ENCODE results near the gene AKR1C1. TPM values are rescaled to one million over a fixed set of nuclear protein-coding genes. Genes with fewer than 3 reads are reported as not detected.

The AKR1C1 gene
- total RNA-seq, 2 experiments from 2014 or later = not detected

GRCh38 chr10:4981722-4982471, 18.7 kb downstream of the AKR1C1 start:
- peak; percentile 44 for DNase-seq (ENCODE audit: low spot score)
- Histone ChIP-seq H3K4me2 (ENCODE audit: low read length) (no peak overlapping the region), H2AFZ (ENCODE audit: low read length) (no peak overlapping the region)

GRCh38 chr10:4982764-4983226, 19.6 kb downstream of the AKR1C1 start:
- Histone ChIP-seq H3K9me2 (ENCODE audit: insufficient read depth, low read length) (no peaks in the 10 kb centered on the region), H3K79me2 (ENCODE audit: insufficient read depth, low read depth, low read length) (no peaks in the 10 kb centered on the region), H3K4me3 (ENCODE audit: low read depth, low read length, poor library complexity, severe bottlenecking) (no peak overlapping the region), H2AFZ (ENCODE audit: low read length) (no peak overlapping the region), H4K20me1 (ENCODE audit: insufficient read depth, low read length) (no peaks in the 10 kb centered on the region), H3K4me1 (ENCODE audit: insufficient read depth, low read length, poor library complexity, severe bottlenecking) (no peaks in the 10 kb centered on the region), H3K4me2 (ENCODE audit: low read length) (no peak overlapping the region), H3K9me3 (ENCODE audit: low read length) (no peaks in the 10 kb centered on the region), H3K27ac (ENCODE audit: low read depth, low read length, poor library complexity, severe bottlenecking) (no peak overlapping the region), H3K36me3 (ENCODE audit: insufficient read depth, low read length) (no peaks in the 10 kb centered on the region)
- CTCF ChIA-PET (ENCODE audit: unreplicated experiment) = no interaction called here
- BruUV-seq (replicated peaks) = no TSS peak
- DNase-seq (ENCODE audit: low spot score) = no peak
- TF ChIP-seq CTCF (conservative IDR thresholded peaks at IDR 0.05; ENCODE audit: low read length) (no peak), EZH2phosphoT487 (IDR thresholded peaks at IDR 0.05; ENCODE audit: borderline replicate concordance, low read depth, low read length) (no peak)
- POLR2A ChIA-PET = no interaction called here
- intact Hi-C loops (cut with micrococcal nuclease; ENCODE audit: unreplicated experiment) = no loop called here

More at GRCh38 chr10:4981722-4982471, 18.7 kb downstream of the AKR1C1 start:
- Histone ChIP-seq H3K9me3 (ENCODE audit: low read length) (no peaks in the 10 kb centered on the region), H3K36me3 (ENCODE audit: insufficient read depth, low read length) (no peaks in the 10 kb centered on the region), H3K4me3 (ENCODE audit: low read depth, low read length, poor library complexity, severe bottlenecking) (no peak overlapping the region), H3K9me2 (ENCODE audit: insufficient read depth, low read length) (no peaks in the 10 kb centered on the region), H3K27ac (ENCODE audit: low read depth, low read length, poor library complexity, severe bottlenecking) (no peak overlapping the region), H4K20me1 (ENCODE audit: insufficient read depth, low read length) (no peaks in the 10 kb centered on the region), H3K79me2 (ENCODE audit: insufficient read depth, low read depth, low read length) (no peaks in the 10 kb centered on the region), H3K4me1 (ENCODE audit: insufficient read depth, low read length, poor library complexity, severe bottlenecking) (no peaks in the 10 kb centered on the region)
- BruUV-seq (replicated peaks) = no TSS peak
- no peak for TF ChIP-seq EZH2phosphoT487 (IDR thresholded peaks at IDR 0.05; ENCODE audit: borderline replicate concordance, low read depth, low read length)
- TF ChIP-seq CTCF (conservative IDR thresholded peaks at IDR 0.05; ENCODE audit: low read length) = peak; percentile 66
- intact Hi-C loops (cut with micrococcal nuclease; ENCODE audit: unreplicated experiment) = no loop called here
- CTCF ChIA-PET (ENCODE audit: unreplicated experiment) = no interaction called here
- POLR2A ChIA-PET = no interaction called here

GRCh38 chr10:4983615-4984216, 20.5 kb downstream of the AKR1C1 start:
- intact Hi-C loops (cut with micrococcal nuclease; ENCODE audit: unreplicated experiment) = no loop called here
- ChIA-PET POLR2A (no interaction called here), CTCF (ENCODE audit: unreplicated experiment) (no interaction called here)

More at GRCh38 chr10:4983615-4984216, 20.5 kb downstream of the AKR1C1 start:
- Histone ChIP-seq H3K79me2 (ENCODE audit: insufficient read depth, low read depth, low read length) (no peaks in the 10 kb centered on the region), H3K4me3 (ENCODE audit: low read depth, low read length, poor library complexity, severe bottlenecking) (no peak overlapping the region), H2AFZ (ENCODE audit: low read length) (no peak overlapping the region), H3K4me2 (ENCODE audit: low read length) (no peak overlapping the region), H3K9me2 (ENCODE audit: insufficient read depth, low read length) (no peaks in the 10 kb centered on the region), H3K9me3 (ENCODE audit: low read length) (no peaks in the 10 kb centered on the region), H3K36me3 (ENCODE audit: insufficient read depth, low read length) (no peaks in the 10 kb centered on the region), H3K27ac (ENCODE audit: low read depth, low read length, poor library complexity, severe bottlenecking) (no peak overlapping the region), H3K4me1 (ENCODE audit: insufficient read depth, low read length, poor library complexity, severe bottlenecking) (no peaks in the 10 kb centered on the region), H4K20me1 (ENCODE audit: insufficient read depth, low read length) (no peaks in the 10 kb centered on the region)
- DNase-seq (ENCODE audit: low spot score) = no peak
- BruUV-seq (replicated peaks) = no TSS peak
- TF ChIP-seq CTCF (conservative IDR thresholded peaks at IDR 0.05; ENCODE audit: low read length) (no peak), EZH2phosphoT487 (IDR thresholded peaks at IDR 0.05; ENCODE audit: borderline replicate concordance, low read depth, low read length) (no peak)

Data from OCI-LY7 (cell line).